Limb (tissue), 2 donors: ENCODE measurements around the gene FAM181B.
"Not testable (repeated sequence)": the region's sequence is repeated elsewhere in the genome, so short reads cannot be mapped to it uniquely, and the experiment has no call there.

Experiments
- DNase-seq, 2 donors: peaks; one replicate each; pipeline ENCODE4 v3.0.0-alpha.2; 2016; ENCODE audit errors: extremely low spot score in 2 of 2

The FAM181B gene

DNA sequence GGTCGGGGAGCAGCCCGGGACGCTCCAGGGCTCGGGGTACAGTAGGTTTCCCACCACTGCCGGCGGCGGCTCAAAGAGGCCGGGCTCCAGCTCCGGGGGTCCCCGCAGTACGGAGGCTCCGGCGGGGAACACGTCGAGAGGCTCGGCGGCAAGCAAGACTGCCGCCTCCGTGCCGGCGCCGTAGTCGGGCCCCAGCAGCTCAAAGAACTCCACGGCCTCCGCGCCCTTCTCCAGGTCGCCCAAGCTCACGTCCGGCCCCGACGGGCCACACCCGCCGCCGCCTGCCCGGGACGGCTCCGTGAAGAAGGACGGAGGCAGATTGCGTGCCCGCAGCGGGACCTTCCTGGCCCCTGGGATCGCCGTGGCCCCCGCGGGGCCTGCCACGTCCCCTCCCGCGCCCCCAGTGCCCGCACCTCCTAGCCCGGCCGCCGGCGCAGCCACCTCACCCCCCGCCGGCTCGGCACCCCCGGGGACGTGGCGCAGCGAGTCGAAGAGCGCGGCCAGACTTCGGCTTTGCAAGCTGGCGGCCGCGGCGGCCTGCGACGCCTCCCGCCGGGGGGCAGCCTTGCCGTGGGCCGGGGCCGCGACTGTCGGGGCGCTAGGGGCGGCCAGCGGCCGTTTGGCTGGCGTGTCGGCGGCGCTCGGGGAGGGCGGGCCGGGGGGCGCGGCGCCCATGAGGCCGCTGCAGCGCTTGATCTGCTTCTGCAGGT lies 775 bp downstream of the FAM181B start:
- DNase-seq, result peak in 1 of 2 donors; percentile 73

DNA sequence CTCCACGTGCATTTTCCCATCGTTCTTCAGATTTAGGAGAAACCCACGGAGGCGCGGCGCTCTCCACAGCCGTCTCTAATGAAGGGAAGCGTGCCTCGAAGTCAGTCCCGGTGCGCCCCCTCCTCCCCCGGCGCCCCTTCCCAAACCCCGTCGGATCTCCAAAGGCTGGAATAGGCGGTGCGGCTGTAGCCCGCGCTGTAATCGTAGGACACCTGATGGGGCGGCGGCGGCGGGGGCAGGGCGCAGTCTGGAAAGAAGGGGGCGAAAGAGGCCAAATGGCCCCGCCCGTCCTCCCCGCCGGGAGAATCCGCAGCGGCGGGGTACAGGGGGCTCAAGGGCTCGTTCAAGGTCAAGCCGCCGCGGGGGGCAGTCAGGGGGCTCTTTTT lies 1.3 kb downstream of the FAM181B start:
- peak in 1 of 2 donors; percentile 50 for DNase-seq

DNA sequence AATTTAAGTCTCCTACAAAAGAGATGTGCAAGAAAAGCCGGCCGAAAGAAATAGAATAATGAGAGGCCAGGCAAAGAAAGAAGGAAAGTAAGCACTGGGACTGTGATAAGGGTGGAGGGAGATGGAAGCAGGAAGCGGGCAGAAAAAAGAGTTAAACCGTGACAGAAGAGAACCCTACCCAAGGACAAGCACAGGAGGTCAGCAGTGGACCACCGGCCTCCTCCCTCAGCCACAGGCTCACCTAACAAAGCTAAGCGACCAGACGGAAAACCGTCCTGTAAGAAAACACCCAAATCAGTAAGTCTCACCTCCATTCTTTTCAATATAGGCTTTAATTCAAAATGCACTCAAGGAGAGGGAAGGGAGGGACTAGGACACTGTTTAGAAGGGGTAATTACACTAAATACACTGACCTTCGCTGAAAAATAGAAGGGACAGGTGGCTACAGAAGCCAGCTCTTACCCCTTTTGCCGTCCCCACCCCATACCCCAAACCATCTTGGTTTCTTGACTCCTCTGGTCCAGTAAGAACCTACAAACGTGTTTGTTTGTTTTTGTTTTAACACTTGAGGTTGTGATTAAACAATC lies 1.9 kb downstream of the FAM181B start:
- no peak for DNase-seq

DNA sequence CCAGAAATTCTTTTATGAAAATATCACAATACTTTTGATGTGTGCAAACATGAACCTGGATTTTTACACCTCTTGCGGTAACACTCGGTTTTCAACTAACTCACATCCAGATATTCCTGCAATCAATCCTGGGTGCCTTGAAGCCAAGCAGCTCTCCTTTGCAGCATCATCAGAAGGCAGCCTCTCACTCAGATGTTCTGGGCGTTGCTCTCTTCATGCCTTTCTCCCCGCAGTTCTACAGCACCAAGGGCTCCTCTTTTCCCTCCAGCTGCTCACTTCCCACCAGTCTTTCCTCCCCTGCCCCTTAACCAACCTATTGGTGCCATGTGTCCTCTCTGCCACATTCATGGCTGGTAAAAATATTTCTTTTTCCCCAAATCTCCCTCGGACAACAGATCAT lies 2.9 kb downstream of the FAM181B start:
- no peak for DNase-seq

DNA sequence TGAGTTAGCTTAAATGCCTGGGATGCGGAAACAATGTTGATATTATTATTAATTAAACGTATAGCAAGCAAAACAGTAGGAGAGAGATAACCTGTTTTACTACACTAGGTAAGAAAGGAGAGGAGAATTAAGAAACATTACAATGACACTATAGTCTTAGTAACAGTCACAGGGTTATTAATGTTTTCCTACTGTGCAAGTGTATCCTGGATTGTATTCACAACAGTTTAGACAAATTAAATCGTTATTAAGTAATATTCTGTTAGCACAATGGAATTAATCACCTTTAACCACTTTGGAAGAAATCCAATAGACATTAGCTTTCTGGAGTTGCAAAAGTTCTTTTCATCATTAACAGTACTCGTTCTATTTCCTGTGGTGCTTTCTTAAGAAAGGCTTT lies 3.4 kb downstream of the FAM181B start:
- DNase-seq, result no peak

DNA sequence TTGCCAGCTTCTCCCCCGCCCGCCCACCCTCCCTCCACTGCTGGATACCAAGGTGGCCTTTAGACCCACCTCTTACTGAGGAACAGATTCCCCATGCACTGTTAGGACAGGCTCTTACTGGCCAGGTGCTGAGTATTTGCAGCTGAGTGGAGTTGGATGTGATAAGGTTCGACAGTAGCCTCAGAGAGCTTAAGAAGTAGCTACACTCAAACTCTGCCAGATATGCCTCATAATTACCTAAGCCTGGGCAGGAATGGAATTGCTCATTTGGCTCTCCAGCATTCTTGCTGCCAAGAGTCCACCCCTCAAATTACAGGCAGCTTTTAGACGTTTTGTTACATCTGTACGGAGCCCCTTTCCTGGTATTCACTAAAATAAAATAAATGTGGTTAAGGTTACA lies 9.6 kb downstream of the FAM181B start:
- no peak for DNase-seq

DNA sequence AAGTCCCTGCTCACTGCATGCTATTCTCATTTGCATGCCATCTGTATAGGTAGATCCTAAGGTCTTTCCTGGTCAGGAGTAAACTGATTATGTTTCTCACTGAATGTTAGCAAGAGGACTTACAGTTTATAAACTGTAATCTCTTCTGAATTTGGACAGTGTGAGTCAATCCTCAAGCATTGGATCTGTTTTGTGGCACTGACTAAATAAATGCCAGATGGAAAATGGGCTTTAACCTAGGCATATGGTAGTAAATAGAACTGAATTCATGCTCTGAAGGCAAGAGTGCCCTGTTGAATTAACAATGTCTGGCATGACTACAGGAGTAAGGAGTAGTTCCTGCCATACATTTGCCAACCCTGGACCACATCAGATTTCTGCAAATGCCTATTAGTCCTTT lies 11.4 kb downstream of the FAM181B start:
- DNase-seq, result no peak

DNA sequence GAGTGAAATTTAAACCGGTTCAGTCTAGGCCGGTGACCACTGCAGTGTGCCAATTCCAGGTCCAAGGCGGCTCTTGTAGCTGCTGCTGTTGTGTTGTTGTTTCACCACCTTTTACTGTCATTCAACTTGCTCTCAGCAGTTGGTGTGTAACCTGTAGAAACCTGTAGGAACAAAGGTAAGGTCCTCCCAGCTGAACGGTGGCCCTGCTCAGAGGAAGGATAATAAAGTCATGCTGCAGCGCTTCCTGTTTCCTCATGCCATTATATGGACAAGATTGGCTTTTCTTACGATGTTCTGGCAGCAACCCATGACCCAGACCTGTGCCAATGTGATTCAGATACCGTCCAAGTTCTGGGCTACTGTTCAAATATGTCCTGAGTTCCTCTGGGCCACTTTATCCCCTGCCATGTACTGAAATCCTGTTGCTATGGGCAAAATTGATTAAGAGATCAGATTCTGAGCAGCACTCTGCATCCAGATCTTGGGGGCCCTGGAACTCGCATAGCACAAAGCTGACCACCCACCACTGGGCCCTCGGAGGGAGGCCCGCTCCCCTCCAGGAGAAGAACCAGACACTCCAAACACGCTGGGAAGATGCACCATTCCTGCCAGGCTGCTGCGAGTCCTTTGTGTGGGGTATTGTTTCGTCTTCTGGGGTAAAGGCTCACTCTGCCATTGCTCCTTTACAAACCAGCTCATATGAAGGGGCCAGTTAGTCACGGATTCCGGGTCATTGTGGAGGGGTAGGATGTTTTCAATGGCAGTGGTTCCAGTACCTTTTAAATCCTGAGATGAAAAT lies 13.2 kb downstream of the FAM181B start:
- DNase-seq, result no peak

DNA sequence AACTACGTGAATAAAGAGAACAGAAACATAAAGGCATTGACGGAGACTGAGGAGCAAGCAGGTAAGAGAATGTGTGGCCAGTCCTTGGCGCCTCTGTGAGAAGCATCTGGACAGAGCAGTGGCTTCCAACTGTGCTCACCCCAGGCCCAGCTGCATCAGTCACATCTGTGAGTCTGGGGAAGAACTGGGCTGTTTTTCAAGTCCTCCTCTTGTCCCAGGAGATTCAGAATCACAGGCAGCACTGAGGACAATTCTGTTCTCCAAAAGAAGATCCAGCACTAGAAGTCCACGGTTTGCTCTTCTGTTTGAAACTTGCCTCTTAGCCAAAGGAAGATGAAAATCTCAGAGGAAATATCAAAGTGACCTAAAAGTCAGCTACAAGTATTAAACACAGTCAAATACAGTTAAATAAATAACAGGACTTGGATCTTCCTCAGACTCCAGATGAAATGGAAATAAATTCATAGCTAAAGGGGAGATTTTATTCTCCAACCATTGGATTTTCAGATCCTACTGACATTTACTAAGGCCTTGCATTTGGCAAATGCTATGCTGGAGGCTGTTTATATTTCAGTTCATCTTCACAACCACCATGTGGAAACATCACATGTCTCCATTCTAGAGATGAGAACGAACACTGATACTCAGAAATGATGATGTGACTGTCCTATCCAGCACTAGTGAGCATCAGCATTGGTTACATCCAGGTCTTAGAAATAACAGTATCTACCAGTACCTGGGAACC lies 14.1 kb downstream of the FAM181B start:
- no peak for DNase-seq

DNA sequence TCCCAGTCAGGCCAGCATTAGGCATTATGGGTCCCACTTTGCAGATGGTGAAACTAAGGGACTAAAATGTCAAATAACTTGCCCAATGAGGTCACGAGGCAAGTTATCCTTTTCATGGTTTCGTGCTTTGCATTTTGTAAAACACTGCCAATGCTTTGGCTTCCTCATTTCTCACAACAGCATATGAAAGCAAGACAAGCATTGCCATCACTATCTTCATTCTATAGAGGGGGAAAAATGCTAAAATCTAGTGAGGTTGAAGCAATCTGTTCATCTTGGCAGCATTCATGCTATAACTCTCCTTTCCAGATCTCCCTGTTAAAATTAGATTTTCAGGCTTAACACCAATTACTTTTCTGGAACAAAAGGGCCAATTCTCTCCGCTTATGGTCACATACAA lies 14.8 kb downstream of the FAM181B start:
- no peak for DNase-seq

DNA sequence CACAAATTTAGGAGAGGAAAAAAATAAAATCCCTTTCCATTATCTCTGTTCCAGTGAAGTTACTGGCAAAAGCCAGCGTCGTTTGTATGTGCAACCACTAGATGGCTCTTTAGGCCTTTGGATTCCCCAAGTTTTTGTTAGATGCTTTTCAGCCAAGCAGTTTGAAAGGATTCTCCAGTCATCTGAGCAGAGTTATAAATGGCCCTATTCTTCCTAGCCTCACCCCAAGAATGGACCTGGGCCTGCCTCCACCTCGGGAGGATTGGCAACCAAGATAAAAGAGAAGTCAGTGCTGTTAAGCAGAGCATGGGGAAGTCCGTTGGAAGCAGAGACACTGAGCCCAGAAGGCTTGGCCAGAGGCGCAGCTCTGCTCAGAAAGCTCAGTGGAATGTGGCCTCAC lies 15.4 kb downstream of the FAM181B start:
- peak; percentile 49 to 82 for DNase-seq

DNA sequence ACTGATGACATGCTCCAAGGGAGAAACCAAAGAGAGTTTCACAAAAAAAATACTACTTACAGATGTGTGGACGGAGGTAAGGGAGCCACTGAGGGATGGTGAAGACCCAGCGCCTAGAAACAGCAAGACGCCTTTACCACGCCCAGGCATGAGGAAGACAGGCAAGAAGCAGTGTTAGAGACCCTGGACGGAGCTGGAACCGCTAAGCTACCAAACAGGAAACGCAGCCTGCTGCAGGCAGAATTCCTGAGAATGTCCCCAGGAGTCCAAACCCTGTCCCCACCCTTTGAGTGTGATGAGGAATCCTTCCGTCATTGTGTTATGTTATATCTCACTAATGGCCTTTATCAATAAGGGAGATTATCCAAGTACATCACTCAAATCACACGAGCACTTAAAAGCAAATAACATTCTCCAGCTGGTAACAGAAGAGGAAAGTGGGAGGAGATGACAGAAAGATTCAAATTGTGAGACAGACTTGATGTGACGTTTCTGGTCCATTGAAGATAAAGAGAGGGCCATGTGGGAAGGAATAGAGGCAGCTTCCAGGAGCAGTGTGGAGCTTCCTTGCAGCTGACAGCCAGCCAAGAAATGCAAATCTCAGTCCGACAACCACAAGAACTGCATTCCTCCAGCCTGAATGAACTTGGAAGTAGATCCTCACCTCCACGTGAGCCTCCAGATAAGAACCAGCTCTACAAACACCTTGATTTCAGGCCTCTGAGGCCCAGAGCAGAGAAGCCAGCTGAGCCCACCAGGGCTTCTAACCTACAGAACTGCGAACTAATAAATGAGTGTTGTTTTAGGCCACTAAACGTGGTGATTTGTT lies 19.1 kb downstream of the FAM181B start:
- DNase-seq, result no peak

DNA sequence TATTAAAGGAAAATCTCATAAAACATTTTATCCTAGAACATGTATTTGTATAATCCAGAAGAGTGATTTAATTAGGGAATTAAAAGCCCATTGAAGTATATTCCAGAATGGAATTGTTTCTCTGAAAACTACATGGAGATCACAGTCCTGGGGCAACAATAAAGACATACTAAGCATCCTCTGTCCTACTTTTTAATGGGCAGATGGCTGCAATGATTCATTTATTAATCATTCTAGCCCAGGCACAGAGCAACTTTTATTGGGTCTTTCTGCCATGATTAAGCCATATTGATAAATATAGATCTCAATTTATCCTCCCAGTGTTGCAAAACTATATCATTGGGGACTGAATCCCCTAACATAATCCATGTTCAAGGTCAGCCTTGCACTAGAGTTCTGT lies 22.0 kb downstream of the FAM181B start:
- DNase-seq, result no peak

DNA sequence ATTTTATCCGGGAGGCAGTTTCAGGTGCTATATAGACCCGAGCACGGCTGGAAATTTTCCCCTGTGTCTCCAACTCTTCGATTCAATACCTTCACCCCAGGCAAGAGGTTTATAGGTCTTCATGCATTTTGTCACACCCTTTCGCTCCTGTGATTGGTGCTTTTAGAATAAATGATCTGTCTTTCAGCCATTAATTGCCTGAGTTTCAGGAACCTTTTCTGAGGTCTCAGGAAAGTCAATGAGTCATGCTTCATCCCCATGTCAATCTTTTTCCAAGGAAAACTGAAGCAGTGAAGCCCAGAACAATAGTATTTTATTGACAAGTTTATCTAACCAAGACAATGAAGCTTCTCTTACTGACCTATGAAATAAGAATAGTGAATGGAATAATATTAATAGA lies 29.9 kb downstream of the FAM181B start:
- no peak for DNase-seq

DNA sequence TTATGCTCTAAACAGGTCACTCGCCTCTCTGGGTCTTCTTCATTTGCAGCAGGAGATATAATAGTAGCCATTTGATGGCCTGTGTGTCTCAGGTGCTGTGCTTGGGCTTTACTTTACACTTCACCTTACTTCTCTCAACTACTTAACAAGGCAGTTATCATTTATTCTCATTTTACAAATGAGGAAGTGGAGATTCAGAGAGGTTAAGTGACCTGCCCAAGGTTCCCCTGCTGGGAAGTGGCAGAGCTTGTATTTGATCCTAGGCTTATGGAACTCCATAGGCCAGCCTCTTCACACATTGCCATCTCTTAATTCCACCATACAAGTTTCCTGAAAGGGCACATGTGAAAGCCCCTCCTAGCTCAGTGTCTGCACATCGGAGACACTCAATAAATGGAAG lies 30.4 kb downstream of the FAM181B start:
- no peak for DNase-seq

DNA sequence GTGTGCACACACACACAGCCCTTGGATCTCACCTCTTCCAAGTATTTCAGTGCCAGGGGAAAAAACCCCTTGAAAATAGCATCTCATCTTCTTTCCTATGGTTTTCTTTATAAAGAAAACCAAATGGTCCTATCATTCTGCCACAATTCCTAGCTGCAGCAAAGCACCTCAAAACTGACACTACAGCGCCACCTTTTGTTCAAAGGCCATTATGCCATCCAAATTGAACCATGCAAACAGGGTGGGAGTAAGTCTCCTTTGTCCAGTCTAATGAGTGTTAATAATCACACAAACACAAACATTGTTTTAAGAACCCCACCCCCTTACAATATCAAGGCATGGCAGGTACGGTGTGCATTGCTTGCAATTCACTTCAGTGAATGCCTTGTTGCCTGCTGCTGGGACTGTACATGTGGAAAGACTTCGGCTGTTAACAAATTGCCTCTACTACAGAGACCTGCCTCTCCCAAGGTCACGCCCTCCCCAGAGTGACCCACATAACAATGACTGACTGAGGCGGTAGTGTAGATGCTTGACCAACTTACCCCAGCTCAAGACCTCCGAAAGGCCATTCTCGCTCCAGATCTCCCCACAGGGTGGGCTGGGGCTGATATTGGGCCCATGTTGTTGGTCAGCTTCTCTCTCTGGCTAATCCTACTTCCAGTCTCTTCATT lies 31.7 kb downstream of the FAM181B start:
- DNase-seq, result peak; percentile 34 to 66

DNA sequence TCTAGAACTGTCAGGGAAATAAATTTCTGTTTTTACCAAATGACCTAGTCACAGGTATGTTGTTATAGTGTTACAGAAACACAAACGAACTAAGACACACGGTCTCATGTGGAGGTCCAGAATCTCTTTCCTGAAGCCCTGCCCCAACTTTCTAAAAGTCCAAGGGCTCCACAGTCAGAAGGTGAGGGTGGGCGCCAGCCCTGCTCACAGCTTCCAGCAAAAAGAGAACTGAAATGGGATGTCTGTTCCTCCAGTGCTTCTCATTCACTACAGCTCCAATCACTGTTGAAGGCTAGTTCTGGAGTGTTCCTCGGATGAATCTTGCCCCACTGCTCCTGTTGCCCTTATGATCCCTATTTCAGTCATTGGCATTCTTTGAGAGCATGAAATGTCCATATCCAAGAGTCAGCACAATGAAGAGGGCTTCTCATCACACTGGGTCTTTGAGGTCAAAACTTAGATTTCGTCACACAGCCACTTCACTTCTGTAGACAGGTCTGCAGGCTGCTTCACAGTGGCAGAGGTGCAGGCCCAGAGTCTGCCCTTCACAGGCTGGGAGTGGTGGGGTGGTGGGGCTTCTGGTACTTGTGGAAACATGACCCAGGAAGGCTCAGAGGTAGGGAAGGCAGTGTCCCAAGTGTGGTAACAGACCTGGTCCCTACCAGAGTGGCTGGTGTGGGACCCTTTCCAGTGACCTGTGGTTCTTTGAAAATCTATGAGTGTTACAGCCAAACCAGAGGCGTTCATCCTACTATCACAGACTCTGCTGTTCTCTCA lies 34.9 kb downstream of the FAM181B start:
- DNase-seq, result no peak

DNA sequence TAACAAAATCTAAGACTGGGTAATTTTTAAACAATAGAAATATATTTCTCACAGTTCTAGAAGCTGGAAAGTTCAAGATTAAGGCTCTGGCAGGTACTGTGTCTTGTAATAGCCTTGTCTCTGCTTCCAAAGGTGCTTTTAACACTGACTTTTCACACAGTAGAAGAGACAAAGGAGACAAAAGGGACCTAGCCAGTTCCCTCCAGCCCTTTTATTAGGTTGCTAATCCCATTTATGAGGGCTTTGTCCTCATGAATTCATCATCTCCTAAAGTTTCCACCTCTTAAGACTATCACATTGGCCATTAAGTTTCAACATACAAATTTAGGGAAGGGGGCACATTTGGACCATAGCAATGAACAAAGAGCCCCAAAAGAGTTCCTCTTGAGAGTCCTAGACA lies 40.7 kb downstream of the FAM181B start:
- DNase-seq, result no peak

DNA sequence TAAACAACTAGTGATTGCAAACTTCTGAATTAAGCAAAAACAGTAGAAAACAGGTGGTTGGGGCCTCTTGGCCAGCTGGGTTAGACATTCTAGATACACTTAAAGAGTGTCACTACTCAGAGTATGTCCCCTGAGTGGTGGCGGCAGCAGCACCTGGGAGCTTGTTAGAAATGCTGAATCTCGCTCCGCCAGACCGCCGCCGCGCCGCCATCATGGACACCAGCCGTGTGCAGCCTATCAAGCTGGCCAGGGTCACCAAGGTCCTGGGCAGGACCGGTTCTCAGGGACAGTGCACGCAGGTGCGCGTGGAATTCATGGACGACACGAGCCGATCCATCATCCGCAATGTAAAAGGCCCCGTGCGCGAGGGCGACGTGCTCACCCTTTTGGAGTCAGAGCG lies 44.3 kb downstream of the FAM181B start:
- not testable (repeated sequence) for DNase-seq

DNA sequence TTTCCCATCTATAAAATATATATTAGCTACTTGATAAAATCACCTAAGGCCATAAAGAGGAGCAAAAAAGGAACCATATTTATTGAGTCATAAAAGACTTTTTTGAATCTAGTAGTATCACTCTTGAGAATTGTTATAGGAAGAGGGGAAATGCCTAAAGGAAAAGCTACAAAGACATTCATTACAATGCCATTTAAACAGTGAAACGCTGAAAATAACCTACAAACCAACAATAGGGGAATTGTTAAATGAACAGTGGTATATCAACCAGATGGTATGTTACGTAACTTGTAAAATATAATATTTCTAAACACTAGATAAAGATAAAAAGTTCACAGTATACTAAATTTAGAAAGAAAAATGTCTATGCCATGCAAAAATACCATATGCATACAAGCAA lies 47.5 kb downstream of the FAM181B start:
- DNase-seq, result no peak
